Activated T-cell treated with anti-CD3 and anti-CD28 coated beads for 48 hours (primary cell): Measurements from ENCODE around the gene TLDC2.
A peak's percentile ranks its signal among the peaks of the same experiment; 100 is the strongest.
"Not testable (repeated sequence)": the region's sequence is repeated elsewhere in the genome, so short reads cannot be mapped to it uniquely, and the experiment has no call there.

ENCODE experiments used
- DNase-seq: peaks from one replicate; pipeline ENCODE4 v3.0.0-alpha.2; 2020; ENCODE audit warnings: low read depth

The TLDC2 gene

GRCh38 chr20:36871640-36872570 is 4.0 kb upstream of the TLDC2 start:
- no peak for DNase-seq

- DNase-seq, result no peak
Observed at GRCh38 chr20:36872852-36873251, 3.1 kb upstream of the TLDC2 start.

- no peak for DNase-seq
Observed at GRCh38 chr20:36873498-36874189, 2.3 kb upstream of the TLDC2 start.

GRCh38 chr20:36875093-36875492 is 845 bp upstream of the TLDC2 start:
- DNase-seq, result not testable (repeated sequence)

DNA sequence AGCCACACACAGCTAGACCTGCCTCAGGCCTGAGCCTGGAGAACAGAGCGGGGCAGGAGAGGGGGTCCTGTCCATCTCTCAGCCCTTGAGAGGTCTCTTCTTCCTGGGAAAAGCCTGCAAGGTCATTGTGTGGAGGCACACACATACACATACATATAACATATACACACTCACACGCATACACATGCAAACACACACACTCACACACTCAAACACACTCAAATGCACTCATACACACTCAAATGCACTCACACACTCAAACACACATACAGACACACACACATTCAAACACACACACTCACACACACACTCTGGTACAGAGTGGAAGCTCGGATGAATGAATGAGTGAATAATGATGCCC is 515 bp downstream of the TLDC2 start:
- DNase-seq, result no peak

DNA sequence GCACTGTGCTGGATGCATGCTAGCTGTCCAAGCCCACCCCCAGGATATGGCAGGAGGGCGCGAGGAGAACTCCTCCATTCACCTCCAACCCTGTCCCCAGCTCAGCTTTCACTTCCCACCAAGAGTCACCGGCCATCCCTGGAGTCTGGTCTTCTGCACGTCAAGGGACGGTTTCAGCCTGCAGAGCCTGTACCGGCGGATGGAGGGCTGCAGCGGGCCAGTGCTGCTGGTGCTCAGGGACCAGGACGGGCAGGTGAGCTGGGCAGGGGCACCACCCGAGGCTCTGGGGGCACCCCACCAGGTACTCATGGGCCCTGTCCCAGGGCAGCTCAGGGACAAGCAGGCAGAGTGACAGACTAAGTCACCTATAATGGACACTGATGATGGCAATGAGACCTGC is 3.0 kb downstream of the TLDC2 start:
- no peak for DNase-seq

- DNase-seq, result no peak
Observed at GRCh38 chr20:36880741-36881250, 4.9 kb downstream of the TLDC2 start.

DNA sequence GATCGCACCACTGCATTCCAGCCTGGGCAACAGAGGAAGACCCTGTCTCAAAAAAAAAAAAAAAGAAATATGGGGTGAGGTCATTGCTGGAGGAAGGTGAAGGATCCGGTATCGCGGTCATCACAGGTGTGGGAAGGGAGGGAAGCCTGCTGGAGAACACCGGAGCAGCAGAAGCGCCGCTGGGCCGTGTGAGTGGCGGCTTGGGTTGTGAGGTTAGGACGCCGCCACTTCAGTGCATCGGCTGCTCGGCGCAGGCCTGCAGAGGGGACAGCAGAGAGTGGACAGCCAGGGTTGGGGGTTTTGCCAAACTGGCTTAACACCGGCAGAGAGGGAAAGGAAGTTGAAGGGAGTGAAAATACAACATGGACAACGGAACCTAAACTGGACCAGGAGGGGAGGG is 5.4 kb downstream of the TLDC2 start:
- no peak for DNase-seq

- DNase-seq, result no peak
Observed at GRCh38 chr20:36881888-36882287, 6.0 kb downstream of the TLDC2 start.

- DNase-seq, result no peak
Observed at GRCh38 chr20:36883977-36884535, 8.1 kb downstream of the TLDC2 start.

DNA sequence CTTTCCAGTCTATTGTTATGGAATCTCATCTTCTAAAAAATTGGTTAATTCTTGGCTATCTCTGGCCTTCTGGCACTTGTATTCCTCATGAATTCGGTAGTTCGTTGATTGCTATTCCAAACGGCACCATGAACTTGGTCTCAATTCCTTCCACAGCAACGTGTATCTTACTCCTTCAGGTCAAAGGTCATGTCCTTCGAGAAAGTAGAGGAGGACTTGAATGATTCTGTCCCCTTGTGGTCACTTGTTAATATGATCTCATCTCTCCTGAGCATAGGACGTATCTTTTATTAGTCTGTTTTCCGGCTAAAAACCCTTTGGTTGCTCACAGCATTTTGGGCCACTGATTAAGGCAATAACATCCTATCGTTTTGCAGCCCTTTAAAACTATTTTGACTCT is 9.4 kb downstream of the TLDC2 start:
- no peak for DNase-seq

- DNase-seq, result peak; percentile 81
Observed at GRCh38 chr20:36886859-36887751, 11.2 kb downstream of the TLDC2 start.

DNA sequence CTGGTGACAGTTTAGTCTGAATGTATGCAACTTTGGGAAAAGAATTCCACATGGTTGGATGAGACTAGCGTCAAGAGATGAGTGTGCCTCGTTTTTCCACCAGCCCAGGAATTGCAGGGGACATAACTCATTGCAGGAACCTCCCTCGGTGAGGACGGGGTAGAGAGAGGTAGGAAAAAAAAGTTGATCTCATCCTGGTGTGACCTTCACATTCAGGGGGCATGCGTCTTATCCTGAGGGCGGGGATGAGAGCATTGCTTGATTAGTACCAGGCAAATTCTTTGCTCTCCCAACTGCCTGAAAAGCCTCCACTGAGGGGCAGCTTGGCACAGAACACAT is 11.8 kb downstream of the TLDC2 start:
- no peak for DNase-seq

GRCh38 chr20:36888880-36889516 is 13.1 kb downstream of the TLDC2 start:
- no peak for DNase-seq

DNA sequence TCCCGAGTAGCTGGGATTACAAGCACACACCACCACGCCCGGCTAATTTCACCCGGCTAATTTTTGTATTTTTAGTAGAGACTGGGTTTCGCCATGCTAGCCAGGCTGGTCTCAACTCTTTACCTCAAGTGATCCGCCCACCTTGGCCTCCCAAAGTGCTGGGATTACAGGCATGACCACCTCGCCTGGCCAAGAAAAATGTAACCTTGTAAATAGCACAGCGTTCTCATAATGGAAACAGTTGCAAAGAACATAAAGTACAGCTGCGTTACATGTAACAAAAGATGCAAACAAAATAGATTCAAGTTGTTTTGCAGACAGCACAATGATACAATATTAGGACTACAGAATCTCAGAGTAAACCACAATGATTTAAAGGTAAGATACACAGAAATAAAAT is 14.6 kb downstream of the TLDC2 start:
- DNase-seq, result no peak

DNA sequence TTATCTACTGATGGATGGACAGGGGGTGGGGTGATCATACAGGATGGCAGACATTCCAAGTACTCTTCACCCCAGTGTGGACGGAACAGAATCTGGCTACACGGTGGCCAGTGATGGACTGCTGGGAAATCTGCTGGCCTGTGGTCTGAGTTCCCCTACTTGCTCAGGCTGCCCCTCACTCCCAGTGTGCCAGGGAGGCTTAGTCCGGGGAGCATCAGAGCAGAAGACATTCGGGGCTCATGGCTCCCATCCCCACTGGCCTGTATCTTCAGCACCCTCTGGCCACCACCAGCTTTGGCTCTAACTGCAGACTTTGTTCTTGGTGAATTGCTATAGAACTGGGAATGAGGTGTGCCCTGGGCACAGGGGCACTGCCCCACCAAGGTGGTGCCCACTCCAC is 15.3 kb downstream of the TLDC2 start:
- DNase-seq, result no peak

GRCh38 chr20:36893801-36894200 is 17.9 kb downstream of the TLDC2 start:
- no peak for DNase-seq

GRCh38 chr20:36895036-36895435 is 19.1 kb downstream of the TLDC2 start:
- DNase-seq, result no peak

- DNase-seq, result no peak
Observed at GRCh38 chr20:36904690-36905089, 28.8 kb downstream of the TLDC2 start.

DNA sequence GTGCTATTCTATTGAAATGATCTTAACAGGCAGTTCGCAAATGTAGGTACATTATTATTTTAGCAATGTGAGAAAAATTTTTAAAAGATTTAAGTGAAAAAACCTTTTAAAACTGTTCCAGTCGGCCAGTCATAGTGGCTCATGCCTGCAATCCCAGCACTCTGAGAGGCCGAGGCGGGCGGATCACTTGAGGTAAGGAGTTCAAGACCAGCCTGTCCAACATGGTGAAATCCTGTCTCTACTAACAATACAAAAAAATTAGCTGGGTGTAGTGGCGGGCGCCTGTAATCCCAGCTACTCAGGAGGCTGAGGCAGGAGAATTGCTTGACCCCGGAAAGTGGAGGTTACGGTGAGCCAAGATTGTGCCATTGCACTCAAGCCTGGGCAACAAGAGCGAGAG is 29.6 kb downstream of the TLDC2 start:
- DNase-seq, result not testable (repeated sequence)

DNA sequence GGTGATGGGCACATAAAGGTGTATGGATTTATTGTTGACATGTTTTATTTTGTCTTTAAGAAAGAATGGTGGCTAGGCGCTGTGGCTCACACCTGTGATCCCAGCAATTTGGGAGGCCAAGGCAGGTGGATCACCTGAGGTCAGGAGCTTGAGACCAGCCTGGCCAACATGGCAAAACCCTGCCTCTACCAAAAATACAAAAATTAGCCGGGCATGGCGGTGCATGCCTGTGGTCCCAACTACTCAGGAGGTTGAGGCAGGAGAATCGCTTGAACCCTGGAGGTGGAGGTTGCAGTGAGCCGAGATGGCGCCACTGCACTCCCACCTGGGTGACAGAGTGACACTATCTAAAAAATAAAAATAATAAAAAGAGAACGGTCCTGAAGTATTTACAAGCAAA is 30.1 kb downstream of the TLDC2 start:
- DNase-seq, result not testable (repeated sequence)

- no peak for DNase-seq
Observed at GRCh38 chr20:36908603-36909002, 32.7 kb downstream of the TLDC2 start.
